ENCODE measurements around the gene HERC6. TPM values are rescaled to one million over a fixed set of nuclear protein-coding genes. Genes with fewer than 3 reads are reported as not detected.
"Not testable (repeated sequence)": the region's sequence is repeated elsewhere in the genome, so short reads cannot be mapped to it uniquely, and the experiment has no call there.

HERC6 gene
- 9.4 TPM for polyA plus RNA-seq (2013)

DNA sequence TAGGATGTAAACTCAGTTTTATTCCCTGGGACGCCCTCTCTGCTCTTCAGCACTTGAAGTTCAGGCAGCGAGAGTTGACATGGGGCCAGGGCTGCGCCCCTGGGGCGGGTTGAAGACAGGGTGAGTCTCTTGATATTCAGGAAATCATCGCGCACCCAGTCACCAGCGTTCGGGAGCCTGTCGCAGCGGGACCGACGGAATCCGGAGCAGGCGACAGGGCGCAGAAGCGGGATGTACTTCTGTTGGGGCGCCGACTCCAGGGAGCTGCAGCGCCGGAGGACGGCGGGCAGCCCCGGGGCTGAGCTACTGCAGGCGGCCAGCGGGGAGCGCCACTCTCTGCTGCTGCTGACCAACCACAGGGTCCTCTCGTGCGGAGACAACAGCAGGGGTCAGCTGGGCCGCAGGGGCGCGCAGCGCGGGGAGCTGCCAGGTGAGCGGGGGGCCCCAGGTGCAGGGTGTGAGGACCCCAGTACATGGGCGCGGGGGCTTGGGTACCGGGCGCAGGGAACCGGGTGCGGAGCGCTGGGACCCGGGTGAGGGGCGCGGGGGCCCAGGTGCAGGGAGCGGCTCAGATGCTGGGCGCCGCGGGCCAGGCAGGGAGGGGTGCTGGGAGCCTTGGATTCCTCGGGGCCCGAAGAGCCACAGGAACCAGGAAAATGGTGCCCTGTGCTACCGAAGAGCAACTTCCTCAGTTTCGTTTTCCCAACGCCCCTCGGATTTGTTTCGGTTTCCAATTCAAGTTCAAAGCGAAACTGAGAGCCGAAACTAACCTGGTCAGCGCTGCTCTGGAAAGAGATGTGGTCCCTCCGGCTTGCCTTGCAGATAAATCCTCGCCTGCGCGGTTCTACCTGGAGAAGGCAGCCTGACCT, at the start of gene HERC6:
TSS of gene HERC6 (plus strand) at position 162 of the 869 bp plus-strand sequence. CDS start at position 232, 70 bp downstream.
- Histone ChIP-seq H3K27me3 (replicated peaks in 2 of 5; ENCODE audit: control insufficient read depth in 4 of 5, insufficient read depth in 5 of 5, low read length in 4 of 5) (no peaks in the 10 kb centered on the region), H3K4me1 (ENCODE audit: control extremely low read depth in 1 of 4, control insufficient read depth in 4 of 4, insufficient read depth in 4 of 4, low read length in 3 of 4) (peaks cover 2 to 11% (median 6%) of the 10 kb centered on the region in 4 experiments), H3K36me3 (ENCODE audit: control insufficient read depth in 4 of 4, insufficient read depth in 4 of 4, low read length in 3 of 4) (no peaks in the 10 kb centered on the region), H3K9me3 (ENCODE audit: control extremely low read depth in 1 of 5, control insufficient read depth in 4 of 5, insufficient read depth in 2 of 5, low read depth in 1 of 5, low read length in 4 of 5) (no peaks in the 10 kb centered on the region), H3K4me3 (ENCODE audit: control insufficient read depth in 1 of 7, extremely low read depth in 1 of 7, insufficient read depth in 4 of 7, low read depth in 2 of 7, low read length in 6 of 7) (peak within 1 kb of the TSS; percentile 83 to 98 (median 94)), H3K27ac (ENCODE audit: insufficient read depth in 1 of 2, low read depth in 1 of 2, low read length in 2 of 2, poor library complexity in 1 of 2, severe bottlenecking in 2 of 2) (peak within 1 kb of the TSS; percentile 72 to 81)
- ChIA-PET CTCF (interaction anchor here (0.8 to 1.0 kb wide), 6 partner anchors 9 to 139 kb away, joined by 3 to 4 read pairs (median 4); no protein-coding TSS in a partner anchor), POLR2A (no interaction called here)
- under 1% methylated on average over 59 of the region's 62 CpGs for WGBS (ENCODE audit: insufficient coverage)
- peak; percentile 94 to 98 (median 98) for DNase-seq

DNA sequence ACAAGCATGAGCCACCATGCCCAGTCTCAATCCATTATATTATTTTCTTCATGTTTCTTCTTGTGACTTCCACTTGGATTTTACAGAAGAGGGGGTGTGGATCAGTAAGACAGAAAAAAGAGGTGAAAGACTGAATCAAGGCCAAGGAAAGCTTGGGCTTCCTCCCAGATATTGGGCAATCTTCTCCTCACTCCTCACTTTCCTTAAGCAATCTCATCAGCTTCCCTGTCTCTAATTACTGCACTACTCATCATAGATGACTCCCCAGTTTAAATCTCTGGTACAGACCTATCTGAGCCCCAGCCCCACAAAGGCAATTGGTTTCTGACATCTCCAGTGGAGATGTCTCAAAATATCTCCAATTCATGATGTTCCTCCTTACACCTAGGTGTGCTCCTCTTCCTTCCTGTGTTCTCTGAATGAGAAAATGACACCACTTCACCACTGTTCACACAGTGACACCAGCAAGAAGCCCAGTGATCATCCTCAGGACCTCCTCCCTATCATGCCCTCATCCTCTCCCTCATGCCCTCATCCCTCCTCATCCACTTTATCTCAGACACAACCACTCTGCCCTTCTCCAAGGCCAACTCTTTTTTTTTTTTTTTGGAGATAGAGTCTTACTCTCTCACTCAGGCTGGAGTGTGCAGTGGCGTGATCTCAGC, 44.8 kb upstream of the HERC6 start:
- Histone ChIP-seq H3K36me3 (ENCODE audit: control insufficient read depth in 4 of 4, insufficient read depth in 4 of 4, low read length in 3 of 4) (no peaks in the 10 kb centered on the region), H3K4me1 (ENCODE audit: control extremely low read depth in 1 of 4, control insufficient read depth in 4 of 4, insufficient read depth in 4 of 4, low read length in 3 of 4) (no peaks in the 10 kb centered on the region), H3K27me3 (replicated peaks in 2 of 5; ENCODE audit: control insufficient read depth in 4 of 5, insufficient read depth in 5 of 5, low read length in 4 of 5) (no peaks in the 10 kb centered on the region), H3K27ac (ENCODE audit: insufficient read depth in 1 of 2, low read depth in 1 of 2, low read length in 2 of 2, poor library complexity in 1 of 2, severe bottlenecking in 2 of 2) (no peak overlapping the region), H3K9me3 (ENCODE audit: control extremely low read depth in 1 of 5, control insufficient read depth in 4 of 5, insufficient read depth in 2 of 5, low read depth in 1 of 5, low read length in 4 of 5) (peaks cover 0 to 2% (median 0%) of the 10 kb centered on the region in 5 experiments), H3K4me3 (ENCODE audit: control insufficient read depth in 1 of 7, extremely low read depth in 1 of 7, insufficient read depth in 4 of 7, low read depth in 2 of 7, low read length in 6 of 7) (no peak overlapping the region)
- no peak for DNase-seq
- no CpG with 5 or more reads among the region's 1 CpG for WGBS (ENCODE audit: insufficient coverage)
- POLR2A ChIA-PET: no interaction called here
- CTCF ChIA-PET: no interaction called here

DNA sequence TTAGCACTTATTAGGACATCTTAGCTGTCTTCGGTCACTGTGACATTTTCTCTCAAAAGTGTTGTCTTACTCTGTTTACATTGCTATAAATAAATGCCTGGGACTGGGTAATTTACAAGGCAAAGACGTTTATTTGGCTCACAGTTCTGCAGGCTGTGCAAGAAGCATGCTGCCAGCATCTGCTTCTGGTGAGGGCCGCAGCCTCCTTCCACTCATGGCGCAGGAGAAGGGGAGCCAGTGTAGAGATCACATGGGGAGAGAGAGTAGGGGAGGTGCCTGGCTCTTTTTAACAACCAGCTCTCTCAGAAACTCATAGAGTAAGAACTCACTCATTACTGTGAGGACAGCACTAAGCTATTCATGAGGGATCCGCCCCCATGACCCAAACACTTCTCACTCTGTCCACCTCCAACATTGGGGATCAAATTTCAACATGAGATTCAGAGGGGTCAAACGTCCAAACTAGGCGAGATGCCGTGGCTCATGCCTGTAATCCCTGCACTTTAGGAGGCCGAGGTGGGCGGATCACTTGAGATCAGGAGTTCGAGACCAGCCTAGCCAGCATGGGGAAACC, 43.5 kb upstream of the HERC6 start:
- CTCF ChIA-PET: no interaction called here
- Histone ChIP-seq H3K9me3 (ENCODE audit: control extremely low read depth in 1 of 5, control insufficient read depth in 4 of 5, insufficient read depth in 2 of 5, low read depth in 1 of 5, low read length in 4 of 5) (peaks cover 0 to 2% (median 0%) of the 10 kb centered on the region in 5 experiments), H3K27me3 (replicated peaks in 2 of 5; ENCODE audit: control insufficient read depth in 4 of 5, insufficient read depth in 5 of 5, low read length in 4 of 5) (no peaks in the 10 kb centered on the region), H3K36me3 (ENCODE audit: control insufficient read depth in 4 of 4, insufficient read depth in 4 of 4, low read length in 3 of 4) (no peaks in the 10 kb centered on the region), H3K27ac (ENCODE audit: insufficient read depth in 1 of 2, low read depth in 1 of 2, low read length in 2 of 2, poor library complexity in 1 of 2, severe bottlenecking in 2 of 2) (no peak overlapping the region), H3K4me1 (ENCODE audit: control extremely low read depth in 1 of 4, control insufficient read depth in 4 of 4, insufficient read depth in 4 of 4, low read length in 3 of 4) (no peaks in the 10 kb centered on the region), H3K4me3 (ENCODE audit: control insufficient read depth in 1 of 7, extremely low read depth in 1 of 7, insufficient read depth in 4 of 7, low read depth in 2 of 7, low read length in 6 of 7) (no peak overlapping the region)
- no peak for DNase-seq
- POLR2A ChIA-PET: no interaction called here
- WGBS (ENCODE audit: insufficient coverage): 100% methylated on average over 8 of the region's 11 CpGs

DNA sequence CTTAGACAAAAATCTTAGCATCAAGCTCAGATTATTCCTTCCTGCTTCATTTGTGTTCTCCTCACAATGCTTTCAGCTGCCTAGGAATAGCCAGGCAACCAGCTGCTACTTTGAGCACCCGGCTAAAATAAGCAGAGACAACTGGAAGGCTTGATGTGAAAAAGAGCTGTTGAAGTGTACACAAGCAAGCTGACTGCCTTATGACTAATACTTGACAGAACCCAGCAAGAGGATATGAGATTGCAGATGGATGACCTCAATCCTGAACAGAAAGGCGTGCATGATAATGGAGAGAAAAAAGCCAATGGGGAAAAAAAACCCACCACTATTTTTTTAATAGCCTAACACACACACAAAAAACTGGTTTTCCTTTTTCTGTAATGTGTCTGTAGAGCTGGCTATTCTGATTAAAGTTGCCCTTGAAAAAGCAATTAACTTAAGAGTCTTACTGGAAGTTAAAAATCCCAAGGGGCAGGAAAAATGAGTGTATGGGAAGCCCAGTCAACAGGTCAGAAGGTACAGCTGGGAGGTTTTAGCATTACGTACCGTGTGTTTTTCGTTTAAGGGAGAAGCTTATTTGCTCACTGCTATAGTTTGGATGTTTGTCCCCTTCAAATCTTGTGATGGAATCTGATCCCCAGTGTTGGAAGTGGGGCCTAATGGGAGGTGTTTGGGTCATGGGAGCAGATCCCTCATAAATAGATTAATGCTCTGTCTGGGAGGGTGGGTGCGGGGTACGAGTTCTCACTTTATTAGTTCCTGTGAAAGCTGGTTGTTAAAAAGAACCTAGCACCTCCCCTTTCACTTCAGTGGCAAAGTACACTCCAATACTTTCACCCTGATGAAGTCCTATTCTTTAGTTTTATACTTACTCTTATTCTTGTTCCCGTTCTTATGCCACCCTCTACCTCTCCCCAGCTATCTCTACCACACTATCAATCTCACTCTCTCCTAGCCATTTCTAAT, 37.1 kb upstream of the HERC6 start:
- no peaks in the 10 kb centered on the region for H3K27me3 ChIP-seq (replicated peaks in 2 of 5; ENCODE audit: control insufficient read depth in 4 of 5, insufficient read depth in 5 of 5, low read length in 4 of 5)
- no peaks in the 10 kb centered on the region for H3K9me3 ChIP-seq (ENCODE audit: control extremely low read depth in 1 of 5, control insufficient read depth in 4 of 5, insufficient read depth in 2 of 5, low read depth in 1 of 5, low read length in 4 of 5)
- ChIA-PET CTCF (interaction anchor here (1.3 to 1.6 kb wide), 4 partner anchors 11 to 174 kb away, joined by 3 to 4 read pairs (median 4); no protein-coding TSS in a partner anchor), POLR2A (no interaction called here)
- no peaks in the 10 kb centered on the region for H3K4me1 ChIP-seq (ENCODE audit: control extremely low read depth in 1 of 4, control insufficient read depth in 4 of 4, insufficient read depth in 4 of 4, low read length in 3 of 4)
- WGBS (ENCODE audit: insufficient coverage): 96% methylated on average over 6 of the region's 8 CpGs
- H3K27ac ChIP-seq (ENCODE audit: insufficient read depth in 1 of 2, low read depth in 1 of 2, low read length in 2 of 2, poor library complexity in 1 of 2, severe bottlenecking in 2 of 2): no peak overlapping the region
- H3K36me3 ChIP-seq (ENCODE audit: control insufficient read depth in 4 of 4, insufficient read depth in 4 of 4, low read length in 3 of 4): no peaks in the 10 kb centered on the region
- H3K4me3 ChIP-seq (ENCODE audit: control insufficient read depth in 1 of 7, extremely low read depth in 1 of 7, insufficient read depth in 4 of 7, low read depth in 2 of 7, low read length in 6 of 7): no peak overlapping the region
- peak; percentile 21 to 58 (median 36) for DNase-seq

DNA sequence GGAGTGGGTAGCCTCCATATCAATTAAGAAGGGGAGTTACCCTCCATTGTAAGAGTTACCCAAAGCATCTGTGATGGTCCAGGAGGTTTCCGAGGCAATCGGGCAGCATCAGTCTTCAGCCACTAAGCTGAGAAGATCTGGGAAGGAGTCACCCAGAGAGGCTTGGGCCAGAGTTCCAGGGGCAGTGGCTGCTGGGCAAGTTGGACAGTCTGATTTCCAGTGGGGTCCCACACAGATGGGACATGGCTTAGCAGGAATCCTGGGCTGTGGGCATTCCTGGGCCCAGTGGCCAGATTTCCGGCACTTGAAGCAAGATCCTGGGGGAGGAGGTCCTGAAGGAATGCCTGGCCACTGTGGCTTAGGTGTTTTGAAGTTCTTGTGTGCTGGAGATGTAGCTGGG, 31.8 kb upstream of the HERC6 start:
- WGBS (ENCODE audit: insufficient coverage): 95% methylated on average over 3 of the region's 3 CpGs
- POLR2A ChIA-PET; H3K36me3 ChIP-seq (ENCODE audit: control insufficient read depth in 4 of 4, insufficient read depth in 4 of 4, low read length in 3 of 4); DNase-seq; H3K27ac ChIP-seq (ENCODE audit: insufficient read depth in 1 of 2, low read depth in 1 of 2, low read length in 2 of 2, poor library complexity in 1 of 2, severe bottlenecking in 2 of 2); H3K4me1 ChIP-seq (ENCODE audit: control extremely low read depth in 1 of 4, control insufficient read depth in 4 of 4, insufficient read depth in 4 of 4, low read length in 3 of 4); CTCF ChIA-PET; H3K27me3 ChIP-seq (replicated peaks in 2 of 5; ENCODE audit: control insufficient read depth in 4 of 5, insufficient read depth in 5 of 5, low read length in 4 of 5); H3K9me3 ChIP-seq (ENCODE audit: control extremely low read depth in 1 of 5, control insufficient read depth in 4 of 5, insufficient read depth in 2 of 5, low read depth in 1 of 5, low read length in 4 of 5); H3K4me3 ChIP-seq (ENCODE audit: control insufficient read depth in 1 of 7, extremely low read depth in 1 of 7, insufficient read depth in 4 of 7, low read depth in 2 of 7, low read length in 6 of 7): not testable (repeated sequence)

DNA sequence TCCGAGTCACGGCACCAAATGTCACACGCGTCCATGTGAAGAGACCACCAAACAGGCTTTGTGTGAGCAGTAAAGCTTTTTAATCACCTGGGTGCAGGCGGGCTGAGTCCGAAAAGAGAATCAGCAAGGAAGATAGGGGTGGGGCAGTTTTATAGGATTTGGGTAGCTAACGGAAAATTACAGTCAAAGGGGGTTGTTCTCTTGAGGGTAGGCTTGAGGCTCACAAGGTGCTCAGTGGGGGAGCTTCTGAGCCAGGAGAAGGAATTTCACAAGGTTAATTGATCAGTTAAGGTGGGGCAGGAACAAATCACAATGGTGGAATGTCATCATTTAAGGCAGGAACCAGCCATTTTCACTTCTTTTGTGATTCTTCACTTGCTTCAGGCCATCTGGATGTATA, 29.9 kb upstream of the HERC6 start:
- H3K36me3 ChIP-seq (ENCODE audit: control insufficient read depth in 4 of 4, insufficient read depth in 4 of 4, low read length in 3 of 4); H3K9me3 ChIP-seq (ENCODE audit: control extremely low read depth in 1 of 5, control insufficient read depth in 4 of 5, insufficient read depth in 2 of 5, low read depth in 1 of 5, low read length in 4 of 5); POLR2A ChIA-PET; H3K27ac ChIP-seq (ENCODE audit: insufficient read depth in 1 of 2, low read depth in 1 of 2, low read length in 2 of 2, poor library complexity in 1 of 2, severe bottlenecking in 2 of 2); H3K4me3 ChIP-seq (ENCODE audit: control insufficient read depth in 1 of 7, extremely low read depth in 1 of 7, insufficient read depth in 4 of 7, low read depth in 2 of 7, low read length in 6 of 7); H3K27me3 ChIP-seq (replicated peaks in 2 of 5; ENCODE audit: control insufficient read depth in 4 of 5, insufficient read depth in 5 of 5, low read length in 4 of 5); H3K4me1 ChIP-seq (ENCODE audit: control extremely low read depth in 1 of 4, control insufficient read depth in 4 of 4, insufficient read depth in 4 of 4, low read length in 3 of 4); DNase-seq; CTCF ChIA-PET: not testable (repeated sequence)
- WGBS (ENCODE audit: insufficient coverage): 80% methylated on average over 7 of the region's 7 CpGs
